ENCODE measurements around the gene NR6A1.

Gene NR6A1

GRCh38 chr9:124503713-124504529 is 267.2 kb downstream of the NR6A1 start:
- no peak for DNase-seq (ENCODE audit: low spot score)

GRCh38 chr9:124502711-124503702 is 268.1 kb downstream of the NR6A1 start:
- no peak for DNase-seq (ENCODE audit: low spot score)

- no peak for DNase-seq (ENCODE audit: low spot score)
Measured at GRCh38 chr9:124501771-124502320, 269.3 kb downstream of the NR6A1 start.

- DNase-seq (ENCODE audit: low spot score): no peak
Measured at GRCh38 chr9:124500796-124501611, 270.1 kb downstream of the NR6A1 start.

GRCh38 chr9:124500028-124500795 is 270.9 kb downstream of the NR6A1 start:
- no peak for DNase-seq (ENCODE audit: low spot score)

- no peak for DNase-seq (ENCODE audit: low spot score)
Measured at GRCh38 chr9:124499216-124499615, 271.9 kb downstream of the NR6A1 start.

- no peak for DNase-seq (ENCODE audit: low spot score)
Measured at GRCh38 chr9:124498499-124499146, 272.5 kb downstream of the NR6A1 start.

GRCh38 chr9:124498040-124498439 is 273.1 kb downstream of the NR6A1 start:
- no peak for DNase-seq (ENCODE audit: low spot score)

GRCh38 chr9:124497441-124497840 is 273.7 kb downstream of the NR6A1 start:
- DNase-seq (ENCODE audit: low spot score): no peak

GRCh38 chr9:124496463-124496862 is 274.6 kb downstream of the NR6A1 start:
- no peak for DNase-seq (ENCODE audit: low spot score)

- no peak for DNase-seq (ENCODE audit: low spot score)
Measured at GRCh38 chr9:124496075-124496449, 275.0 kb downstream of the NR6A1 start.

GRCh38 chr9:124495126-124496074 is 275.7 kb downstream of the NR6A1 start:
- DNase-seq (ENCODE audit: low spot score): no peak

GRCh38 chr9:124493794-124494479 is 277.2 kb downstream of the NR6A1 start:
- DNase-seq (ENCODE audit: low spot score): no peak

- no peak for DNase-seq (ENCODE audit: low spot score)
Measured at GRCh38 chr9:124493218-124493617, 277.9 kb downstream of the NR6A1 start.

- DNase-seq (ENCODE audit: low spot score): no peak
Measured at GRCh38 chr9:124492818-124493217, 278.3 kb downstream of the NR6A1 start.

- no peak for DNase-seq (ENCODE audit: low spot score)
Measured at GRCh38 chr9:124491049-124491975, 279.8 kb downstream of the NR6A1 start.

- DNase-seq (ENCODE audit: low spot score): no peak
Measured at GRCh38 chr9:124490004-124490403, 281.1 kb downstream of the NR6A1 start.

GRCh38 chr9:124489222-124489621 is 281.9 kb downstream of the NR6A1 start:
- DNase-seq (ENCODE audit: low spot score): no peak

Measured in HuH-7.5 (cell line).